PC-3 (cell line): ENCODE results near the gene UAP1.

Experiments used
- CTCF ChIP-seq: fragments of 300-600 bp; sonication (generic); conservative IDR thresholded peaks from 2 replicates; pipeline ENCODE4 v1.5.1; 2017; ENCODE audit warnings: antibody characterized with exemption, low read depth, mild to moderate bottlenecking, low read length
- EZH2phosphoT487 ChIP-seq: fragments of 300-600 bp; sonication (generic); IDR thresholded peaks from 2 replicates; pipeline ENCODE4 v1.6.1; 2018; ENCODE audit warnings: mild to moderate bottlenecking, antibody characterized with exemption, low read length, borderline replicate concordance

DNA sequence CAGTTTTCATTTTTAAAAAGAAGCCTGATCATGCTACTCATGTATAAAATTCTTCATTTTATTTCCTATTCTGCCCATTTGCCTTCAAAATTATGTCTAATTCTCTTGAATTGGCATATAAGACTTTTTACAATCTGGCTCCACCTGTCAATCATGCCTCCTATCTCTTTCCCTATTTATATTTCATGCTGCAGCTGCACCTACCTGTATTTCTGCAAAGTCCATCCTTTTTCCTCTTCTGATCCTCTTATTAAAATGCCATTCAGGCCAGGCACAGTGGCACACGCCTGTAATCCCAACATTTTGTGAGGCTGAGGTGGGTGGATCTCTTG, 30.6 kb upstream of the UAP1 start:
- TF ChIP-seq EZH2phosphoT487, result no peak
- TF ChIP-seq CTCF, result no peak
